Suprapubic skin (tissue), 4 donors: ENCODE measurements around the gene ZGLP1.
"Not testable (repeated sequence)": the region's sequence is repeated elsewhere in the genome, so short reads cannot be mapped to it uniquely, and the experiment has no call there.

Source experiments
- CTCF ChIP-seq, 2 donors: fragments of 200-600 bp in 1 of 2; fragments of 450-650 bp in 1 of 2; sonication (generic) in 1 of 2; IDR thresholded peaks; one replicate each; pipeline ENCODE4 v1.5.1; 2016 to 2019; ENCODE audit warnings: antibody characterized with exemption in 2 of 2, mild to moderate bottlenecking in 1 of 2, moderate library complexity in 1 of 2
- EP300 ChIP-seq: sonication (generic); formaldehyde crosslinking; IDR thresholded peaks from one replicate; pipeline ENCODE4 v1.6.1; 2017; ENCODE audit warnings: antibody characterized with exemption
- POLR2A ChIP-seq, 2 donors: fragments of 450-650 bp; IDR thresholded peaks; one replicate each; pipeline ENCODE4 v1.6.1; 2017; ENCODE audit warnings: antibody characterized with exemption in 2 of 2, mild to moderate bottlenecking in 2 of 2, moderate library complexity in 2 of 2
- POLR2AphosphoS5 ChIP-seq, 3 donors: sonication (generic); formaldehyde crosslinking; IDR thresholded peaks; one replicate each; pipeline ENCODE4 v1.6.1; 2017; ENCODE audit warnings: antibody characterized with exemption in 3 of 3

DNA sequence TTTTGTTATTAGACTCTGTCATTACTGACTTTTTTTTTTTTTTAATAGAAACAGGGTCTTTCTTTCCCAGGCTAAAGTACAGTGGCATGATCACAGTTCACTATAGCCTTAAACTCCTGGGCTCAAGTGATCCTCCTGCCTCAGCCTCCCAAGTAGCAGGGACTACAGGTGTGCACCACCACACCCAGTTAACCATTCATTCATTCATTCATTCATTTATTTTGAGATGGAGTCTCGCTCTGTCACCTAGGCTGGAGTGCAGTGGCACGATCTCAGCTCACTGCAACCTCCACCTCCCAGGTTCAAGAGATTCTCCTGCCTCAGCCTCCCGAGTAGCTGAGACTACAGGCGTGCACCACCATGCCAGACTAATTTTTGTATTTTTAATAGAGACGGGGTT, 27.6 kb downstream of the ZGLP1 start:
- not testable (repeated sequence) for TF ChIP-seq POLR2A (IDR thresholded peaks at IDR 0.05); CTCF (IDR thresholded peaks at IDR 0.05); EP300; POLR2AphosphoS5 (IDR thresholded peaks at IDR 0.05)
